Osteocyte (in vitro differentiated cells): ENCODE data around the gene MARCO. TPM values are rescaled to one million over a fixed set of nuclear protein-coding genes. Genes with fewer than 3 reads are reported as not detected.
A peak's percentile ranks its signal among the peaks of the same experiment; 100 is the strongest.

ENCODE experiments used
- DNase-seq: peaks from one replicate; pipeline ENCODE4 v3.0.0; 2021; ENCODE audit warnings: mixed read lengths; ENCODE audit not compliant: unreplicated experiment; ENCODE audit errors: extremely low spot score
- H3K27ac Mint-ChIP-seq: one replicate; pipeline ENCODE4 v1.8.0; 2021; ENCODE audit warnings: mild to moderate bottlenecking, mixed read lengths; ENCODE audit not compliant: unreplicated experiment
- H3K27me3 Mint-ChIP-seq: one replicate; pipeline ENCODE4 v1.8.0; 2021; ENCODE audit warnings: mixed read lengths; ENCODE audit not compliant: unreplicated experiment
- H3K36me3 Mint-ChIP-seq: one replicate; pipeline ENCODE4 v1.8.0; 2021; ENCODE audit warnings: mixed read lengths; ENCODE audit not compliant: unreplicated experiment
- H3K4me1 Mint-ChIP-seq: one replicate; pipeline ENCODE4 v1.8.0; 2021; ENCODE audit warnings: mixed read lengths; ENCODE audit not compliant: unreplicated experiment
- H3K4me3 Mint-ChIP-seq: one replicate; pipeline ENCODE4 v1.8.0; 2021; ENCODE audit warnings: mild to moderate bottlenecking, moderate library complexity, mixed read lengths; ENCODE audit not compliant: unreplicated experiment
- H3K9me3 Mint-ChIP-seq: one replicate; pipeline ENCODE4 v1.8.0; 2021; ENCODE audit warnings: mixed read lengths; ENCODE audit not compliant: unreplicated experiment
- total RNA-seq: library from RNA; stranded (reverse); gene quantifications from 2 replicates; pipeline ENCODE4 v1.2.1, GENCODE V29; 2021
- TF ChIP-seq, protein P1 (sequence below): fragments of 200-600 bp; sonication (generic); IDR thresholded peaks from 2 replicates; pipeline ENCODE4 v1.5.0; 2021; ENCODE audit warnings: antibody characterized with exemption, mild to moderate bottlenecking, moderate library complexity

The MARCO gene
- total RNA-seq, 1 donor from 2014 or later, result not detected

GRCh38 chr2:118979152-118979861 lies 37.3 kb downstream of the MARCO start:
- Mint-ChIP-seq H3K27ac (no peak overlapping the region), H3K9me3 (peaks cover 7% of the 10 kb centered on the region), H3K4me3 (no peak overlapping the region), H3K36me3 (no peaks in the 10 kb centered on the region), H3K27me3 (no peaks in the 10 kb centered on the region), H3K4me1 (no peaks in the 10 kb centered on the region)
- no peak for DNase-seq
- TF ChIP-seq, protein P1, sequence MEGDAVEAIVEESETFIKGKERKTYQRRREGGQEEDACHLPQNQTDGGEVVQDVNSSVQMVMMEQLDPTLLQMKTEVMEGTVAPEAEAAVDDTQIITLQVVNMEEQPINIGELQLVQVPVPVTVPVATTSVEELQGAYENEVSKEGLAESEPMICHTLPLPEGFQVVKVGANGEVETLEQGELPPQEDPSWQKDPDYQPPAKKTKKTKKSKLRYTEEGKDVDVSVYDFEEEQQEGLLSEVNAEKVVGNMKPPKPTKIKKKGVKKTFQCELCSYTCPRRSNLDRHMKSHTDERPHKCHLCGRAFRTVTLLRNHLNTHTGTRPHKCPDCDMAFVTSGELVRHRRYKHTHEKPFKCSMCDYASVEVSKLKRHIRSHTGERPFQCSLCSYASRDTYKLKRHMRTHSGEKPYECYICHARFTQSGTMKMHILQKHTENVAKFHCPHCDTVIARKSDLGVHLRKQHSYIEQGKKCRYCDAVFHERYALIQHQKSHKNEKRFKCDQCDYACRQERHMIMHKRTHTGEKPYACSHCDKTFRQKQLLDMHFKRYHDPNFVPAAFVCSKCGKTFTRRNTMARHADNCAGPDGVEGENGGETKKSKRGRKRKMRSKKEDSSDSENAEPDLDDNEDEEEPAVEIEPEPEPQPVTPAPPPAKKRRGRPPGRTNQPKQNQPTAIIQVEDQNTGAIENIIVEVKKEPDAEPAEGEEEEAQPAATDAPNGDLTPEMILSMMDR, result no peak

DNA sequence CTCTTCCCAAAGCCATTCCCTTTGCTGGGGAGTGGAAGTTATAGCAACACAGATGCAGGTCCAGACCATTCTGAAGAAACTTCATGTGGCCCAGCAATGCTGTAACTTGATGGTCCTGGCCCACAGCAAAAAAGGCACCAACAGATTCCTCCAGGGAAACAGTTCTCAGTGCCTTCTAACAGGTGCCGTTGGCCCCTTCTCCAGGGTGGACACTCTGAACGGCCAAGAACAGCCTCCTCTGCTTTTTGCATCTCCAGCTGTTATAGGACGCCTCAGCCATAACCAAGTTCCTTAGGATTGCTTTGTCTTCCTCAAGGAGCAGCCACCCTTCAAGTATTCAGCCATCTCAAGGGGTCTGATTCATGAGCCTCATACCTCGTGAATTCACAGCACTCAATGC lies 38.0 kb downstream of the MARCO start:
- no peak overlapping the region for H3K4me3 Mint-ChIP-seq
- DNase-seq, result peak; percentile 51
- TF ChIP-seq, protein P1, result no peak
- no peaks in the 10 kb centered on the region for H3K4me1 Mint-ChIP-seq
- no peak overlapping the region for H3K27ac Mint-ChIP-seq
- H3K27me3 Mint-ChIP-seq, result no peaks in the 10 kb centered on the region
- H3K36me3 Mint-ChIP-seq, result no peaks in the 10 kb centered on the region
- H3K9me3 Mint-ChIP-seq, result peaks cover 5% of the 10 kb centered on the region

DNA sequence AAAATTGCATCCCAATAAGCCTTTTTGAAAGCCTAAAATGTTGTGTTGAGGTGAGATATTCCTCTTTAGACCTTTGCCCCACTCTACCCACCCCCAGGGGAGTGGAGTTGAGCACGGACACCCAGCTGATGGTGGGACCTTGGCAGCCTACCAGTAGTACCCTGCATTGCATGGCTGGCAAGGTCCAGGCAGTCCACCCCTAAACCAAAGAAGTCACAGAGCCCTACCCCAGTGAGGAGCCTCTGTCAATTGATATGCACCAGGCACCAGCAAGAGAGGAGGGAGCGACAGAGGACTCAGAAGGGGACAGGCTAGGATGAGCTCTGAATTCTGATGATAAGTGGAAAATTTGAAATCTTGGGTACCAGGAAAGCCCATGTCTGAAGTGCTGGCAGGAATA lies 38.6 kb downstream of the MARCO start:
- Mint-ChIP-seq H3K27me3 (no peaks in the 10 kb centered on the region), H3K4me3 (no peak overlapping the region)

GRCh38 chr2:118981632-118982031 lies 39.6 kb downstream of the MARCO start:
- H3K36me3 Mint-ChIP-seq, result no peaks in the 10 kb centered on the region
- H3K4me3 Mint-ChIP-seq, result no peak overlapping the region
- H3K4me1 Mint-ChIP-seq, result no peaks in the 10 kb centered on the region
- H3K27me3 Mint-ChIP-seq, result no peaks in the 10 kb centered on the region
- peak; percentile 74 for DNase-seq
- no peaks in the 10 kb centered on the region for H3K9me3 Mint-ChIP-seq
- TF ChIP-seq, protein P1, result no peak
- H3K27ac Mint-ChIP-seq, result no peak overlapping the region

More for the DNA sequence above, 38.6 kb downstream of the MARCO start:
- no peak overlapping the region for H3K27ac Mint-ChIP-seq
- DNase-seq, result peak; percentile 62
- no peaks in the 10 kb centered on the region for H3K36me3 Mint-ChIP-seq
- TF ChIP-seq, protein P1, result no peak
- no peaks in the 10 kb centered on the region for H3K9me3 Mint-ChIP-seq
- H3K4me1 Mint-ChIP-seq, result no peaks in the 10 kb centered on the region

DNA sequence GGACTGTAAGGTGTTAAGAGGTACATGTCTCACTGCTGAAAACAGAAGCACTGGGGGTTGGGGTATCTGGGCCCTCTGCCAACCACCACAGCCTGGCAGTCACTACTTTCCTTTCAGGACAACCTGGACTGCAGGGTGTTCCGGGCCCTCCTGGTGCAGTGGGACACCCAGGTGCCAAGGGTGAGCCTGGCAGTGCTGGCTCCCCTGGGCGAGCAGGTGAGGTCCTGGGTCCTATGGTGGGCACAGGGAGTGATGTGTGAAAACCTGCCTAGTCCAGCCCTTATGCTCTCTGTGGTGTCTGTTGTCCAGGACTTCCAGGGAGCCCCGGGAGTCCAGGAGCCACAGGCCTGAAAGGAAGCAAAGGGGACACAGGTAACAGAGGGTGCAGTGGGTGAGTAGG lies 40.0 kb downstream of the MARCO start:
- TF ChIP-seq, protein P1, result no peak
- Mint-ChIP-seq H3K4me1 (no peaks in the 10 kb centered on the region), H3K27me3 (no peaks in the 10 kb centered on the region), H3K9me3 (no peaks in the 10 kb centered on the region), H3K27ac (no peak overlapping the region), H3K4me3 (no peak overlapping the region), H3K36me3 (no peaks in the 10 kb centered on the region)
- DNase-seq, result peak; percentile 76
